ENCODE results near the gene GAB1.

The GAB1 gene

DNA sequence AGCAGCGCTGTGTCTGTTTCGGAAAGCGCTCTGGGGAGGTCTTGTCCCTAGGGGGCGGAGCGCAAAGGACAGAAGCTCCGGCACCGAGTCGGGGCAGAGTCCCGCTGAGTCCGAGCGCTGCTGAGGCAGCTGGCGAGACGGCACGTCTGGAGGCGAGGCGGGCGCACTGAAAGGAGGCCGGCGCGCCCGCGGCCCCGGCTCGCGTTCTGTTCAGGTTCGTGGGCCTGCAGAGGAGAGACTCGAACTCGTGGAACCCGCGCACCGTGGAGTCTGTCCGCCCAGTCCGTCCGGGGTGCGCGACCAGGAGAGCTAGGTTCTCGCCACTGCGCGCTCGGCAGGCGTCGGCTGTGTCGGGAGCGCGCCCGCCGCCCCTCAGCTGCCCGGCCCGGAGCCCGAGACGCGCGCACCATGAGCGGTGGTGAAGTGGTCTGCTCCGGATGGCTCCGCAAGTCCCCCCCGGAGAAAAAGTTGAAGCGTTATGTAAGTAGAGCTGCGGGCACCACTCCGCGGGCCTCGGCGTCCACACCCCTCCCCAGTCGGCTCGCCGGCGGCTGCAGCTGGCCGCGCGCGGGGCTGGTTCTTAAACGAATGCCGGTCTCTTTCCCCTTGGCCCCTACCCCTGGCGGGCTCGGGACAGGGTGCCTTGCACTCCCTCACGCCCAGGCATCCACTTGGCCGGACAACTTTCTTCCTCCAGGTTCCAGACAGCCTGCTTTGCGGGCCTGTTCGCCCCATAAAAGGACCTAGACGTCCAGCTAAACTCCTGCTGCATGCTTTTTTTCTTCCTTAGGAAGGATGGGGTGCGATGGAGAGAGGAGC is at the start of gene GAB1:
TSS of gene GAB1 (plus strand) at position 96 of the 819 bp plus-strand sequence. CDS start at position 409, 313 bp downstream.
- no peak for DNase-seq (ENCODE audit: low read depth, low spot score)

DNA sequence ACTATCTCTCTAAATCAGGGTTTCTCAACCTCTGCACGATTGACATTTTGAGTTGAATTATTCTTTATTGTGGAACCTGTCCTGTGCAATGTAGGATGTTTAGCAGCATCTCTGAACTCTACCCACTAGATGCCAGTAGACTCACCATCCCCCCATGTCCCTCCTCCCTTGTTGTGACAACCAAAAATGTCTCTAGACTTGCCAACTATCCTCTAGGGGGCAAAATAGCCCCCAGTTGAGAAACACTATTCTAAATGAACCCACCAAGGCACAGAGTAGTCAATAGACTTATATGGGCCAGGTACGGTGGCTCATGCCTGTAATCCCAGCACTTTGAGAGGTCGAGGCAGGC is 49.1 kb upstream of the GAB1 start:
- DNase-seq (ENCODE audit: low read depth, low spot score) = peak; percentile 28

GRCh38 chr4:143288171-143288570 is 48.5 kb upstream of the GAB1 start:
- DNase-seq (ENCODE audit: low read depth, low spot score) = no peak

DNA sequence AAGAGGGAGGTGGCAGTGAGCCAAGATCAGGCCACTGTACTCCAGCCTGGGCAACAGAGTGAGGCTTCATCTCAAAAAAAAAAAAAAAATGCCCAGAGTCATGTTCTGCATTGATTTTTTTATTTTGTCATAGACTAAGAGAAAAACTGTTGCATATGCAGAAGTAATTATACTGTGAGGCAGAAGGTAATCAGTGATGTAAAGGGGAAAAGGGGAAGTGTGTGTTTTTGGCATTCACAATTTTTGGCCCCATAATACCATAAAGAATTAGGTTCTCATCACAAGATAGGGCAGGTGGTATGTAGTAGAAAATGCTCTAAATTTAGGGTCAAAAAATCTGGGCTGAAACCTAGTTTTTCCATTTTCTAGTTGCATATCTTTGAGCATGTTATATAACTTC is 47.3 kb upstream of the GAB1 start:
- no peak for DNase-seq (ENCODE audit: low read depth, low spot score)

DNA sequence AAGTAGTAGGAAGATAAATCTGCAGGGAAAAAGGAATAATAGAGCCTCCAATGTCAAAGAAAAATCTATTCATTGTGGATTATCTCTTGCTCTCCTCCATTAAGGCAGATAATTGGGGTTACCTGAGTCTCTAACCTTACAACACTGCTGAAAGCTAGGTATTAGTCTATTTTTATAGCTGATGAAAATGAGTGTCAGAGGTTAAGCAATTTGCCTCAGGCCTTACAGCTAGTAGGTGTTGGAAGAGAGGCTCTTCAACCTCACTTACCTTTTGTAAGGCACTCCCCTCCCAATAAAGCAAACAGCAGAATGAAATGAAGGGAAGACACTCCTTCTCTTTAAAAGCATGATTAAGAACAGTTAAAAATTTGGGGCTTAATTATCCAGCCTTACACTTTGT is 45.4 kb upstream of the GAB1 start:
- no peak for DNase-seq (ENCODE audit: low read depth, low spot score)

DNA sequence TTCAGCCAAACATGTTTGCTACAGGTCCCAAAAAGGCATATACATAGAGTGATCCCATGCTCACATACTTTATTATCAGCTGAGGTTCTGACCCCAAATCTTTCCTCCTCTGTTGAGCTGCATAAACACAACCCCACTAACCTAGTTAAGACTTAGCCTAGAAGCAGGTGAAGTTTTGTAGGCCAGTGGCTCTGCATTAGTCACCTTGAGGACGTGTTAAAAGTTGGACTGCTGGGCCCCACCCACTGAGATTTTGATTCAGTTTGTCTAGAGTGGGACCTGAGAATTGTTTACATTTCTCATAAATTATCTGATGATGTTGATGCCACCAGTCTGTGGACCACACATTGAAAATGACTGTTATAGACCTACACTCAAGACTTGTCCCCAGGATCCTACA is 43.8 kb upstream of the GAB1 start:
- no peak for DNase-seq (ENCODE audit: low read depth, low spot score)

GRCh38 chr4:143294310-143294709 is 42.4 kb upstream of the GAB1 start:
- DNase-seq (ENCODE audit: low read depth, low spot score) = no peak

GRCh38 chr4:143294710-143295275 is 41.9 kb upstream of the GAB1 start:
- DNase-seq (ENCODE audit: low read depth, low spot score) = no peak

DNA sequence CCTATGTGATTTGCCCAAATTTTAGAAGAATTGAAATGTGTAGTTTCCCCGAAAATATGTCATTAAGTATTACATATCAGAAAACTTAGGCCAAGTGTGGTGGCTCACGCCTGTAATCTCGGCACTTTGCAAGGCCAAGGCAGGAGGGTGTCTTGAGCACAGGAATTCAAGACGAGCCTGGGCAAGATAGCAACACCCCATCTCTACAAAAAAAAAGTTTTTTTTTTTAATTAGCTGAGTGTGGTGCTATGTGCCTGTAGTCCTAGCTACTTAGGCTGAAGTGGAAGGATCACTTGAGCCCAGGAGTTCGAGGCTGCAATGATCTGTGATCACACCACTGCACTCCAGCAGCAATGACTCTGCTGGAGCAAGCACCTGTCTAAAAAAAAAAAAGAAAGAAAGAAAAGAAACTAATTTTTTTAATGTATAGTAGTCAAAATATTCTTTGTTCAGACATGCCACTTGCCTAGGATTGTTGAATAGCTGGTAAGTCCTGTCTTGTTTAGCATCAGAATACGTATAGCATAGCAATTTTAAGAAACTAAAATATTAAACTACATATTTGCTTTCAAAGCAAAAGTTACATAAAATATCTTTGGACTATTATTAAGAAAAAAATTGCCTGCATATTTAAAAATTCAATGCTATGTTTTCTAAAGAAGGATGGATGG is 40.1 kb upstream of the GAB1 start:
- DNase-seq (ENCODE audit: low read depth, low spot score) = no peak

DNA sequence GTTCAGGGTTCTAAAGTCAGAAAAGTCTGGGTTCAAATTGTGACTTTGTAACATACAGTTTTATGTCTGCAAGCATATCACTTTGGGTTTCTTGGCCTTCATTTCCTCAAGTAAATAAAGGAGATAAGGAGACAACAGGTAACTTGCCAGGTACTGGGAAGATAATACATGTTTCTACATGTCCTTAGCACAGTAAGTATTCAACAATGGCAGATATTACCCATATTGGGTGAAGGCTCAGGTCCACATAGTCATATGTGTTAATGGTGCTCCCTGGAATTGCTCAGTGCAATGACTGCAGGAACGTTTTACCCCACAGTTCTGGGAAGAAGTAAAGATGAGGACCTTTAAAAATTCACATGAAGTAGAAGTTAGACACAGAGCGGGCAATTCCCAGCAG is 35.8 kb upstream of the GAB1 start:
- DNase-seq (ENCODE audit: low read depth, low spot score) = no peak

DNA sequence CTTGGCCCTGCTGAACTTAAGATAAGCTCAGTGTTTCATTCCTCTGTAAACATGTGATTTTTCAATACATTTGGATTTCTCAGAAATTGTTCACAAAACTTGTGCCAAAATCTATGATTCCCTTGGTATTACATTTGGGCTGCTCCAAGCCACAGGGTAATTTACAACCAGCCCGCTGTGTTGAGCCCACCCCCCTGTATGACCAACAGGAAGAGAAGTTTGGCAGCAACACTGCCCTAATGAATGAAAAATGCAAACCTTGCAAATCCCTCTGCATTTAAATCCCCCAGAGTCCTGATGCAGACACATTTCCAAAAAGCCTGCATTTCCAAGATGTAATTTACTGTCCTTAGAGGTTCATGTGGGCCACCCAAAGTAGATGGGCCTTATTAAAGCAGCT is 34.1 kb upstream of the GAB1 start:
- no peak for DNase-seq (ENCODE audit: low read depth, low spot score)

- DNase-seq (ENCODE audit: low read depth, low spot score) = no peak
These were observed 29.9 kb upstream of the GAB1 start for GRCh38 chr4:143306788-143307187.

- DNase-seq (ENCODE audit: low read depth, low spot score) = no peak
These were observed 29.1 kb upstream of the GAB1 start for GRCh38 chr4:143307531-143307930.

- no peak for DNase-seq (ENCODE audit: low read depth, low spot score)
These were observed 28.3 kb upstream of the GAB1 start for GRCh38 chr4:143308377-143308776.

DNA sequence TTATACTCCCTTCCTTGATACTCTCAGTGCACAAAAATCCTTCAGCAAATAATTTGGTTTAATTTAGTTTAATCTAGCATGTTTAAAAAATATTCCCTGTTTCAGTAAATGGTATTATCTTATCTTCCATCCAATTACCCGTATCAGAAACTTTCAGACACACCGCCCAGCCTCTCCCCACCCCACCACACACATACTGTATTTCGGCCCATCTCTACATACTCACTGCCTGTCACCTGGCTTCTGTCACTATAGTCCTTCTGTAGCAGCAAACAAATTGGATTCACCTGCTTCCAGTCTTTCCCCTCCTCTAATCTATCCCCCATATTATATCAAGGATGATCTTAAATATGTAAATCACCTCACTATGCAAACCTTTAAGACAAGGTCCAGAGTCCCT is 24.8 kb upstream of the GAB1 start:
- DNase-seq (ENCODE audit: low read depth, low spot score) = no peak

- no peak for DNase-seq (ENCODE audit: low read depth, low spot score)
These were observed 23.2 kb upstream of the GAB1 start for GRCh38 chr4:143313521-143313920.

DNA sequence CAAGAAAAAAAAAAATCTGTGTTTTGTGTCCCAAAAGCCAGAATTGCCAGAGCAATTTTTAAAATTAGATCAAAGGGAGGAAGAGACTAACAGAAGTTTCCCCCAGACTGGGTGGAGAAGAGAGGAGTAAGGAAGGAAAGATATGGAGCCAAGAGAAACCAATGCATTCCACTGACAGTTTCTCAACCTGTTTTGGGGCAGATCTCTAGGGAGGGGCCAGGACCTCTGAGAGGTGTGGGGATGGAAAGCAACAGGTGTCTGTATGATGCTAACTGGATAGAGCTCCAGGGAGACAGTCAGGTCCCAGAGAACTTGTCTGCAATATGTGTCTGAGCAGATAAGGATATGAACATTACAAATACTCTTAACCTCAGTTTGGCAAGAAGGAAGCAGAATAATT is 22.7 kb upstream of the GAB1 start:
- DNase-seq (ENCODE audit: low read depth, low spot score) = no peak

- no peak for DNase-seq (ENCODE audit: low read depth, low spot score)
These were observed 16.6 kb upstream of the GAB1 start for GRCh38 chr4:143320113-143320512.

DNA sequence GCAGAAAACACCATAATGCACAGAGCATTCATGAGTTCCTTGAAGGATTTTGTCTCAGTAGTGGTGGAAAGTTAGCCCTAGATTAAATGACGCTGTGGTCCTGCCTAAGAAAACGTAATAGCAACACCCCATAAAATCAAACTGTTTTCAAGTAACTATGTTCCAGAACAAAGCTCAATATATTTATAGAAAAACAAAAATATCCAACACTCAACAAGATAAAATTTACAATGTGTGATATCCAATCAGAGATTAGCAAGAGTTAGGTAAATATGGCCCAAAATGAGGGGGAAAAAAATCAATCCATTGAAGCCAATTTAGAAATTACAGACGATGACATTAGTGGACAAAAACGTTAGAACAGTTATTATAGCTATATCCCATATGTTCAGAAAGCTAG is 9.9 kb upstream of the GAB1 start:
- DNase-seq (ENCODE audit: low read depth, low spot score) = no peak

- DNase-seq (ENCODE audit: low read depth, low spot score) = no peak
These were observed 6.7 kb upstream of the GAB1 start for GRCh38 chr4:143329985-143330384.

DNA sequence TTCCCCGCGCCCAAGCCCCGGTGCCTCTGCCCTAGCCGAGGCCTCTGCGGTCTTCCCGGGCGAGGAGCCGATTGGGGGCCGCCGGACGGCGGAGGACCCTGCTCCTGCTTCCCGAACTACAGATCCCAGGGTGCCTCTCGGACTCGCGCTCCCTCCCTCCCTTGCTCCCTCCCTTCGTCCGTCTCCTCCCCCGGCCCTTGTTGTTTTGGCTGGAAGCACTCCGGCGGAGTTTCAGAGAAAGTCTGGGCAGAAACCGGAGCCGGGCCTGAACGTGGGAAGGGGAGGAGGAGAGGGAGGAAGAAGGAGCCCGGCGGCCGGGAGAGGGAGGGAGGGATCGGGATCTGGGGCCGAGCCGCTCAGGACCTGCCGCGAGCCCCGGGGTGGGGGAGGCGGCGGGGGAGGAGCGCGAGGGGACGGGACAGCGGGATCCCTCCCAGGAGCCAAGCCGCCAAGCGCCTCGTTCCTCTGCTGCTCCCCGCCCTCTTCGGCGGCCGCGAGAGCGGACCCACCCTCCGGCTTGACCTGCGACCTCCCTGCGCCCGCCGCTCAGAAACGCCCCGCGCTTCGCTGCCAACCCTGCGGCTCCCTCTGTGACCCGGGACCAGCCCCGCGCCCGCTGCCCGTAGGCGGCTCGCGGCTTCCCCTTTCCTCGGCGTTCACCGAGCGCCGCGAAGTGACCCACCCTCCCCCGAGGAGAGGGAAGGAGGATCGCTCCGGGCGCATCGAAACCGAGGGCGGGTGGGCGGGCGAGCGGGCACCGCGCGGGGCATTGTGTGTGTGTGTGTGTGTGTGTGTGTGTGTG is 496 bp upstream of the GAB1 start:
- DNase-seq (ENCODE audit: low read depth, low spot score) = peak; percentile 81

DNA sequence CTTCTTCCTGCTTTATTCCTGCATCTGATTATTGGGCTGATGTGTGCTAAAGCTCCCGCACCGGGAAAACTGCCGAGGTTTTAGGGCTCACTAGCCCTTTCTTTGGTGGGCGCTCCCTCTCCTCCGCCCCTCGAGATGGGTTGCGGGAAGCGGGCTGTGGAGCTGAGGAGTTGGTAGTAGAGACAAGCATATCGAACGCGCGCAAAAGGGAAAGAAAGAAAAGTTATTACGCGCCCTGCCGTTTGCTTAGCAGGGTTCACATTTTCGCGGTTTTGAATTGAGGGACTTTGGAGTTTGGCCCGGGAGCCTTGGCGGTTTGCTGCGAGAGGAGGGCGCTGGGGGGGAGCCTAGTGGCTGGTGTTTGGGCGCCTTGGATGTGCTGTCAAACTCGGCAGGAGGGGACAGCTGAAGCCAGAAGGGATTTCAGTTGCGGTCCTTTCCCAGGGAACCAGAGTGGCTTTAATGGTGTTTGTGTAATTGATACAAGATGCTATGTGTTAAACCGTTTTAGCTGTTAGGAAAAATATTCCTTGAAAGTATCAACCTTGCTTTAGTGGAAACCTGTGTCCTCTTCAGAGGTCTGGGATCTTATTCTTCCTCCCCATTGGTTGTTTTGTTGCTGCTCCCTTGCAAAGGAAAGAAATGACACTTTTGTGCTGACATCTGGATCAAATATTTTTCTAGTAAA is 1.1 kb downstream of the GAB1 start:
- no peak for DNase-seq (ENCODE audit: low read depth, low spot score)

All from iPS DF 19.7 (cell line).